HL-60 (cell line): ENCODE data around the gene ANKRD18A.
A peak's percentile ranks its signal among the peaks of the same experiment; 100 is the strongest.

ENCODE experiments used
- DNase-seq, 2 experiments: peaks; one replicate each; pipeline ENCODE4 v3.0.0-alpha.2; 2010 to 2020; ENCODE audit warnings: low read depth in 1 of 2, low spot score in 1 of 2
- H3K27ac ChIP-seq: fragments of 250-450 bp; sonication (Bioruptor Pico); replicated peaks from 2 replicates; pipeline ENCODE4 v1.5.1; 2020; ENCODE audit warnings: mild to moderate bottlenecking, moderate library complexity
- H3K27me3 ChIP-seq: fragments of 250-450 bp; sonication (Bioruptor Pico); 2 replicates; pipeline ENCODE4 v1.5.1; 2021; ENCODE audit warnings: mild to moderate bottlenecking, moderate library complexity; ENCODE audit not compliant: insufficient read depth, poor library complexity, severe bottlenecking
- H3K4me3 ChIP-seq: replicated peaks from 2 replicates; pipeline ENCODE4 v1.5.1; 2011; ENCODE audit warnings: mild to moderate bottlenecking, control low read depth, low read length; ENCODE audit not compliant: insufficient read depth
- CTCF ChIP-seq: IDR thresholded peaks from one replicate; pipeline ENCODE4 v1.5.1; 2011; ENCODE audit warnings: low read length, control low read depth, inconsistent platforms; ENCODE audit not compliant: insufficient read depth
- GABPA ChIP-seq: IDR thresholded peaks from 2 replicates; pipeline ENCODE4 v1.6.1; 2012; ENCODE audit warnings: low read depth
- POLR2AphosphoS5 ChIP-seq: IDR thresholded peaks from 2 replicates; pipeline ENCODE4 v1.6.1; 2012; ENCODE audit warnings: low read depth
- REST ChIP-seq: IDR thresholded peaks from 2 replicates; pipeline ENCODE4 v1.6.1; 2012; ENCODE audit warnings: low read depth; ENCODE audit not compliant: insufficient replicate concordance
- SPI1 ChIP-seq: IDR thresholded peaks from 2 replicates; pipeline ENCODE4 v1.6.1; 2012; ENCODE audit warnings: low read depth, mild to moderate bottlenecking, borderline replicate concordance

Gene ANKRD18A

GRCh38 chr9:38622951-38623350 is 2.6 kb upstream of the ANKRD18A start:
- Histone ChIP-seq H3K27me3 (no peaks in the 10 kb centered on the region), H3K27ac (peak overlapping the region; percentile 99), H3K4me3 (peak overlapping the region; percentile 74)
- DNase-seq, result peak in 1 of 2 experiments; percentile 64
- TF ChIP-seq SPI1, result no peak
- TF ChIP-seq REST, result no peak
- no peak for TF ChIP-seq POLR2AphosphoS5
- TF ChIP-seq CTCF, result no peak
- no peak for TF ChIP-seq GABPA

GRCh38 chr9:38622288-38622674 is 1.9 kb upstream of the ANKRD18A start:
- TF ChIP-seq REST, result no peak
- no peak for TF ChIP-seq GABPA
- no peak for TF ChIP-seq CTCF
- no peak for TF ChIP-seq SPI1
- no peak; the same call in none of the 2 replicates for TF ChIP-seq POLR2AphosphoS5
- peak overlapping the region; percentile 99 for H3K27ac ChIP-seq
- H3K4me3 ChIP-seq, result peak overlapping the region; percentile 74

GRCh38 chr9:38621434-38622287 is 1.3 kb upstream of the ANKRD18A start:
- peak overlapping the region; percentile 74 for H3K4me3 ChIP-seq
- H3K27ac ChIP-seq, result peak overlapping the region; percentile 99
- peak in 1 of 2 experiments; percentile 56 for DNase-seq
- TF ChIP-seq CTCF (no peak), REST (peak; percentile 39), SPI1 (no peak), POLR2AphosphoS5 (peak; percentile 41; the same call in 1 of the 2 replicates), GABPA (no peak)
- no peaks in the 10 kb centered on the region for H3K27me3 ChIP-seq

More at GRCh38 chr9:38622288-38622674, 1.9 kb upstream of the ANKRD18A start:
- no peaks in the 10 kb centered on the region for H3K27me3 ChIP-seq
- peak in 1 of 2 experiments; percentile 67 for DNase-seq
